H1 (cell line): ENCODE data around the gene NBEA. TPM values are rescaled to one million over a fixed set of nuclear protein-coding genes. Genes with fewer than 3 reads are reported as not detected.
A peak's percentile ranks its signal among the peaks of the same experiment; 100 is the strongest.

Experiments used
- CTCF ChIA-PET: fragments of 300-600 bp; sonication (Branson Sonifier 250); formaldehyde crosslinking; loops from one replicate; lab custom pipeline; 2021; ENCODE audit not compliant: partially characterized antibody; lab: Charles Lee
- POLR2A ChIA-PET: fragments of 300-600 bp; sonication (Branson Sonifier 250); formaldehyde crosslinking; loops from one replicate; lab custom pipeline; 2021; ENCODE audit warnings: inconsistent platforms; ENCODE audit not compliant: partially characterized antibody; lab: Charles Lee
- DNase-seq, 2 experiments: peaks; one replicate each; pipeline versions ENCODE4 v3.0.0 to v3.0.0-alpha.2; 2010 to 2022; ENCODE audit warnings: low spot score in 2 of 2, low read depth in 1 of 2, mixed read lengths in 1 of 2
- FAIRE-seq: peaks from 2 replicates; lab custom pipeline; 2011; peaks lifted over from hg19 to GRCh38; lab: Jason Lieb, UNC
- H2AFZ ChIP-seq: 2 replicates; pipeline ENCODE4 v1.8.1; 2012; ENCODE audit warnings: low read length, inconsistent platforms
- H2AK5ac ChIP-seq: 2 replicates; pipeline ENCODE4 v1.6.1; 2013; ENCODE audit warnings: low read depth, low read length
- H2BK120ac ChIP-seq: replicated peaks from 2 replicates; pipeline ENCODE3; 2013; ENCODE audit warnings: low read depth, low read length, inconsistent platforms
- H2BK12ac ChIP-seq: 2 replicates; pipeline ENCODE4 v1.6.1; 2013; ENCODE audit warnings: low read depth, low read length
- H2BK15ac ChIP-seq: 2 replicates; pipeline ENCODE4 v1.6.1; 2013; ENCODE audit warnings: low read length
- H2BK20ac ChIP-seq: 2 replicates; pipeline ENCODE4 v1.6.1; 2013; ENCODE audit warnings: low read length
- H2BK5ac ChIP-seq: 2 replicates; pipeline ENCODE4 v1.6.1; 2013; ENCODE audit warnings: low read depth, low read length
- H3K14ac ChIP-seq: 2 replicates; pipeline ENCODE4 v1.6.1; 2013; ENCODE audit warnings: inconsistent platforms; ENCODE audit not compliant: insufficient read length
- H3K18ac ChIP-seq: 2 replicates; pipeline ENCODE4 v1.6.1; 2013; ENCODE audit warnings: low read length; ENCODE audit errors: extremely low read depth
- H3K23ac ChIP-seq: 2 replicates; pipeline ENCODE4 v1.6.1; 2013; ENCODE audit warnings: inconsistent platforms; ENCODE audit not compliant: insufficient read length
- H3K23me2 ChIP-seq: 2 replicates; pipeline ENCODE4 v1.6.1; 2013; ENCODE audit warnings: low read depth, low read length
- H3K27ac ChIP-seq: 2 replicates; pipeline ENCODE4 v1.6.1; 2011; ENCODE audit warnings: low read depth, low read length, inconsistent platforms
- H3K27me3 ChIP-seq, 4 experiments: replicated peaks in 1 of 4; 1 replicate in 1 of 4; 2 replicates in 3 of 4; pipeline versions ENCODE4 v1.6.1 to v1.8.1; 2011 to 2013; ENCODE audit warnings: low read length in 3 of 4, mild to moderate bottlenecking in 3 of 4, inconsistent platforms in 2 of 4, mixed read lengths in 2 of 4, moderate library complexity in 1 of 4; ENCODE audit not compliant: control insufficient read depth in 3 of 4, insufficient read depth in 3 of 4; ENCODE audit errors: extremely low read depth in 1 of 4
- H3K36me3 ChIP-seq, 4 experiments: 2 replicates each; pipeline versions ENCODE4 v1.6.1 to v1.8.1; 2011 to 2013; ENCODE audit warnings: mild to moderate bottlenecking in 4 of 4, low read length in 3 of 4, moderate library complexity in 2 of 4, control low read depth in 1 of 4, inconsistent platforms in 1 of 4; ENCODE audit not compliant: insufficient read depth in 4 of 4, control insufficient read depth in 2 of 4
- H3K4ac ChIP-seq: replicated peaks from 2 replicates; pipeline ENCODE3; 2013; ENCODE audit warnings: low read length, low read depth, mixed read lengths, inconsistent platforms; ENCODE audit not compliant: insufficient read length
- H3K4me1 ChIP-seq, 4 experiments: replicated peaks in 1 of 4; 1 replicate in 1 of 4; 2 replicates in 3 of 4; pipeline versions ENCODE4 v1.6.1 to v1.8.1; 2011 to 2013; ENCODE audit warnings: low read length in 3 of 4, inconsistent platforms in 2 of 4, mixed read lengths in 1 of 4; ENCODE audit not compliant: insufficient read depth in 4 of 4, control insufficient read depth in 3 of 4
- H3K4me2 ChIP-seq, 2 experiments: 2 replicates each; pipeline versions ENCODE4 v1.6.1 to v1.8.1; 2011 to 2013; ENCODE audit warnings: low read depth in 2 of 2, low read length in 2 of 2, control low read depth in 1 of 2, inconsistent platforms in 1 of 2, mild to moderate bottlenecking in 1 of 2; ENCODE audit not compliant: insufficient read depth in 1 of 2
- H3K4me3 ChIP-seq, 4 experiments: fragments of 200-600, 300-600 bp in 1 of 4; sonication (generic), shearing (Covaris generic), sonication (Bioruptor Twin) in 1 of 4; 2 replicates each; pipeline versions ENCODE4 v1.5.1 to v1.8.1; 2011 to 2016; ENCODE audit warnings: low read length in 4 of 4, low read depth in 3 of 4, control low read depth in 2 of 4, inconsistent platforms in 2 of 4, mild to moderate bottlenecking in 2 of 4, mixed read lengths in 1 of 4, moderate library complexity in 1 of 4; ENCODE audit not compliant: insufficient read depth in 2 of 4; ENCODE audit errors: extremely low read depth in 1 of 4
- H3K56ac ChIP-seq: replicated peaks from 2 replicates; pipeline ENCODE3; 2013; ENCODE audit warnings: low read depth, mild to moderate bottlenecking, mixed read lengths, low read length, inconsistent platforms; ENCODE audit not compliant: insufficient read length
- H3K79me1 ChIP-seq: 2 replicates; pipeline ENCODE4 v1.6.1; 2013; ENCODE audit warnings: low read depth, low read length, control low read depth
- H3K79me2 ChIP-seq, 2 experiments: 2 replicates each; pipeline versions ENCODE4 v1.6.1 to v1.8.1; 2012 to 2013; ENCODE audit warnings: low read length in 2 of 2, mild to moderate bottlenecking in 2 of 2, inconsistent platforms in 1 of 2; ENCODE audit not compliant: insufficient read depth in 2 of 2, control insufficient read depth in 1 of 2
- H3K9ac ChIP-seq, 4 experiments: replicated peaks in 1 of 4; 1 replicate in 1 of 4; 2 replicates in 3 of 4; pipeline versions ENCODE4 v1.6.1 to v1.8.1; 2011 to 2013; ENCODE audit warnings: low read depth in 3 of 4, low read length in 3 of 4, control low read depth in 2 of 4, mild to moderate bottlenecking in 2 of 4, moderate library complexity in 2 of 4, inconsistent platforms in 1 of 4; ENCODE audit errors: extremely low read depth in 1 of 4
- H3K9me3 ChIP-seq, 2 experiments: 2 replicates each; pipeline versions ENCODE4 v1.6.1 to v1.8.1; 2012 to 2013; ENCODE audit warnings: mild to moderate bottlenecking in 2 of 2, moderate library complexity in 2 of 2, control low read depth in 1 of 2, inconsistent platforms in 1 of 2, low read depth in 1 of 2, low read length in 1 of 2, mixed read lengths in 1 of 2; ENCODE audit not compliant: insufficient read depth in 2 of 2
- H4K20me1 ChIP-seq, 2 experiments: replicated peaks in 1 of 2; 2 replicates each; pipeline versions ENCODE3 to v1.8.1; 2011 to 2013; ENCODE audit warnings: inconsistent platforms in 2 of 2, low read length in 2 of 2, mild to moderate bottlenecking in 1 of 2; ENCODE audit not compliant: insufficient read depth in 2 of 2, control insufficient read depth in 1 of 2
- H4K5ac ChIP-seq: 2 replicates; pipeline ENCODE4 v1.6.1; 2013; ENCODE audit warnings: low read length, low read depth, mixed read lengths, inconsistent platforms; ENCODE audit not compliant: insufficient read length
- H4K8ac ChIP-seq: 2 replicates; pipeline ENCODE4 v1.8.0; 2013; ENCODE audit warnings: mild to moderate bottlenecking, moderate library complexity, low read length, inconsistent platforms; ENCODE audit not compliant: insufficient read depth; ENCODE audit errors: extremely low read depth
- H4K91ac ChIP-seq: replicated peaks from 2 replicates; pipeline ENCODE3; 2013; ENCODE audit warnings: low read length, mixed read lengths, inconsistent platforms; ENCODE audit not compliant: insufficient read length
- FOSL1 ChIP-seq: IDR thresholded peaks from 2 replicates; pipeline ENCODE4 v1.6.1; 2011; ENCODE audit warnings: mild to moderate bottlenecking, low read depth, low read length, moderate library complexity; ENCODE audit not compliant: insufficient read depth
- MAFK ChIP-seq: IDR thresholded peaks from 2 replicates; pipeline ENCODE4 v1.6.1; 2012; ENCODE audit warnings: low read depth, mild to moderate bottlenecking, improper control_type of control experiment, low read length
- NANOG ChIP-seq: IDR thresholded peaks from 2 replicates; pipeline ENCODE4 v1.6.1; 2011; ENCODE audit warnings: low read length, low read depth, mild to moderate bottlenecking, inconsistent platforms; ENCODE audit not compliant: insufficient read depth, poor library complexity, severe bottlenecking
- POLR2A ChIP-seq, 2 experiments: IDR thresholded peaks; 1 replicate in 1 of 2; 2 replicates in 1 of 2; pipeline ENCODE4 v1.6.1; 2011; ENCODE audit warnings: low read depth in 2 of 2, low read length in 2 of 2, mild to moderate bottlenecking in 2 of 2; ENCODE audit errors: control extremely low read depth in 1 of 2
- SP2 ChIP-seq: IDR thresholded peaks from 2 replicates; pipeline ENCODE4 v1.6.1; 2012; ENCODE audit warnings: mild to moderate bottlenecking, low read length, inconsistent platforms
- TAF7 ChIP-seq: optimal IDR thresholded peaks from 2 replicates; pipeline ENCODE3; 2011; ENCODE audit warnings: low read depth, mild to moderate bottlenecking, inconsistent platforms, low read length, moderate library complexity, borderline replicate concordance
- WGBS, 2 experiments: shearing (Covaris generic) in 1 of 2; methylation state at CpG; one replicate each; pipeline versions ENCODE4 v1.1.6 to v1.1.7; 2013 to 2015; ENCODE audit warnings: low lambda C conversion rate in 2 of 2, mixed read lengths in 2 of 2, inconsistent platforms in 1 of 2, low coverage in 1 of 2, missing lambda C conversion rate in 1 of 2; ENCODE audit not compliant: insufficient replicate concordance in 2 of 2, insufficient coverage in 1 of 2, insufficient read length in 1 of 2; ENCODE audit errors: extremely low coverage in 1 of 2, missing lambda C conversion rate in 1 of 2; 5-methylcytosine and 5-hydroxymethylcytosine counted together
- polyA plus RNA-seq, 7 experiments: library from polyadenylated mRNA; depleted of rRNA in 3 of 7; stranded (reverse) in 5 of 7; unstranded in 2 of 7; fragments of >200 nt in 5 of 7; fragments of 200-250 nt in 2 of 7; gene quantifications; 1 replicate in 5 of 7; 2 replicates in 1 of 7; 4 replicates in 1 of 7; pipeline versions ENCODE4 v1.2.1 to v1.2.3, GENCODE V29; 2011 to 2013; ENCODE audit warnings: missing spikeins in 2 of 7, mixed read lengths in 2 of 7
- total RNA-seq: library from RNA; stranded (reverse); fragmentation: NEBNext Ultra II Directional; extraction: Animal tissue kit (Norgen Biotek cat#: 25700); gene quantifications from 2 replicates; pipeline ENCODE4 v1.2.1, GENCODE V29; 2021

Gene NBEA
- total and polyA plus RNA-seq, 2 of the 8 experiments (the other 6 are each of a cell fraction or from before 2014, with no cell fraction given) = 14.2 to 21.5 TPM

DNA sequence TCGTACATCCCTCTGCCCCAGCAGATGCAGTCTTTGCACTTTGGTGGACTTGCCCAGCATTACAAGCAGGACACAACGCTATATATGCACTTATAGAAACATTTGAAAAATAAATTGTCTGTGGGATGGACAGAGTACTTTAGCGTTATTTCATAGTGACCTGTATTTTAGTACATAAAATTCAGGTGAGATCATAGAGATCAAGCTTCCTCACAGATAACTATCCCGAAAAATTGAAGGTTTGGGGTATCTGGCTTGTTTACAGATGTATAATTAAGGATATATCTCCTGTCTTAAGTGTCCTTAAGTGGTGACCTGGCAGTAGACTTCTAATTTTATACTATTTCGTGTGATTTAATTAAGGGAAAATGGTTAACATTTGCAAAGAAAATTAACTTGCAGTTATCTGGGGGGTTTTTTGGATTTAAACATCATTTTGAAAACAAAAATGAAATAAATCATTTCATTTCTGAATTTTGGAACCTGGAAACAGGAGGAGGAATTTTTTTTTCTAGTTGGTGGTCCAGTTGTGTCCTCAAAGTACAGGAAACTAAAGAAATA lies 535.4 kb downstream of the NBEA start:
- H3K36me3 ChIP-seq = no peaks in the 10 kb centered on the region
- no peaks in the 10 kb centered on the region for H3K9me3 ChIP-seq
- H3K23ac ChIP-seq = no peak overlapping the region
- peak overlapping the region in 1 of 4 experiments; percentile 66; a peak in 1 of 8 replicates for H3K4me3 ChIP-seq
- H3K23me2 ChIP-seq = peaks cover 18% of the 10 kb centered on the region
- peaks cover 6 to 29% (median 23%) of the 10 kb centered on the region in 4 experiments for H3K4me1 ChIP-seq
- no peak overlapping the region for H3K4ac ChIP-seq
- TF ChIP-seq TAF7 (no peak), SP2 (no peak), MAFK (no peak), NANOG (no peak), FOSL1 (no peak), POLR2A (IDR thresholded peaks at IDR 0.05; ENCODE audit: control extremely low read depth in 1 of 2, low read depth in 2 of 2, low read length in 2 of 2) (no peak)
- H3K14ac ChIP-seq = no peak overlapping the region
- H2AK5ac ChIP-seq = no peak overlapping the region
- H2BK15ac ChIP-seq = no peak overlapping the region
- no peak overlapping the region for H3K9ac ChIP-seq
- no peak overlapping the region for H2AFZ ChIP-seq
- no peaks in the 10 kb centered on the region for H3K79me2 ChIP-seq
- no peak overlapping the region for H3K18ac ChIP-seq
- no peaks in the 10 kb centered on the region for H3K79me1 ChIP-seq
- no peak overlapping the region for H3K56ac ChIP-seq
- H2BK20ac ChIP-seq = no peak overlapping the region
- no peak overlapping the region for H2BK120ac ChIP-seq
- H3K27ac ChIP-seq = no peak overlapping the region
- H2BK5ac ChIP-seq = no peak overlapping the region
- no peak overlapping the region for H4K5ac ChIP-seq
- H3K27me3 ChIP-seq = peaks cover 36 to 68% (median 51%) of the 10 kb centered on the region in 4 experiments
- FAIRE-seq (no peak), DNase-seq (no peak)
- ChIA-PET CTCF (no interaction called here), POLR2A (no interaction called here)
- no peak overlapping the region for H2BK12ac ChIP-seq
- H4K8ac ChIP-seq = no peak overlapping the region
- WGBS, 2 experiments = 36% methylated on average over 5 of the region's 5 CpGs; no CpG with 5 or more reads in 1 of the 2 experiments
- H4K91ac ChIP-seq = no peak overlapping the region
- H4K20me1 ChIP-seq = peaks cover 12 to 29% of the 10 kb centered on the region in 2 experiments
- peak overlapping the region in 1 of 2 experiments; percentile 98; a peak in 1 of 4 replicates for H3K4me2 ChIP-seq
